ENCODE results near the gene HABP2. TPM values are rescaled to one million over a fixed set of nuclear protein-coding genes. Genes with fewer than 3 reads are reported as not detected.

The HABP2 gene
- total and polyA plus RNA-seq, 2 of the 4 experiments (the other 2 are of a cell fraction), result not detected

GRCh38 chr10:113517901-113518260 is 35.0 kb upstream of the HABP2 start:
- H3K36me3 ChIP-seq (ENCODE audit: control insufficient read depth, insufficient read depth, low read length), result no peaks in the 10 kb centered on the region
- no peaks in the 10 kb centered on the region for H4K20me1 ChIP-seq (ENCODE audit: insufficient read depth, low read length)
- H3K27me3 ChIP-seq (ENCODE audit: control insufficient read depth, insufficient read depth, low read length), result 0 out of 2 replicates have a peak, but pooled peaks cover 2% of the 10 kb centered on the region
- H2BK15ac ChIP-seq (ENCODE audit: low read depth, low read length), result no peak overlapping the region
- H3K56ac ChIP-seq (ENCODE audit: extremely low read depth, insufficient read depth, low read length), result no peak overlapping the region
- no peak overlapping the region for H3K27ac ChIP-seq (ENCODE audit: insufficient read depth, low read length)
- POLR2A ChIA-PET (ENCODE audit: unreplicated experiment), result no interaction called here
- H3K79me1 ChIP-seq (ENCODE audit: low read depth in 1 of 2, low read length in 2 of 2), result no peaks in the 10 kb centered on the region
- BruUV-seq (replicated peaks), result no TSS peak
- H2BK120ac ChIP-seq (ENCODE audit: low read depth, low read length), result no peak overlapping the region
- H4K8ac ChIP-seq (ENCODE audit: low read depth in 2 of 2, low read length in 2 of 2), result no peak overlapping the region
- H3K4me1 ChIP-seq (ENCODE audit: control insufficient read depth, insufficient read depth, low read length), result no peaks in the 10 kb centered on the region
- H4K5ac ChIP-seq (ENCODE audit: low read depth, low read length), result no peak overlapping the region
- no peak overlapping the region for H2AFZ ChIP-seq (replicated peaks; ENCODE audit: low read length, poor library complexity)
- no peak overlapping the region for H3K9ac ChIP-seq (ENCODE audit: low read depth, low read length)
- dilution Hi-C loops (cut with HindIII; ENCODE audit: low sequenced_read_pairs, unreplicated experiment), result no loop called here
- no peak overlapping the region for H2BK5ac ChIP-seq (ENCODE audit: low read depth, low read length, poor library complexity, severe bottlenecking)
- no peak for ATAC-seq (ENCODE audit: low read depth)
- no peak overlapping the region for H3K4ac ChIP-seq (ENCODE audit: low read depth, low read length)
- H3K18ac ChIP-seq (ENCODE audit: low read depth, low read length), result no peak overlapping the region
- no peak overlapping the region for H4K91ac ChIP-seq (ENCODE audit: insufficient read depth, low read depth, low read length)
- CTCF ChIA-PET, result no interaction called here
- H3K9me3 ChIP-seq (ENCODE audit: control insufficient read depth, insufficient read depth, low read length), result no peaks in the 10 kb centered on the region
- DNase-seq, result no peak
- H3K14ac ChIP-seq (replicated peaks; ENCODE audit: low read depth, low read length), result no peak overlapping the region
- H2AK5ac ChIP-seq (ENCODE audit: low read depth, low read length), result no peak overlapping the region
- intact Hi-C loops (cut with micrococcal nuclease), result no loop called here
- no peak overlapping the region for H2BK20ac ChIP-seq (ENCODE audit: low read depth, low read length)
- TF ChIP-seq RCOR1 (IDR thresholded peaks at IDR 0.05; ENCODE audit: insufficient replicate concordance, low read length) (no peak), ELK1 (IDR thresholded peaks at IDR 0.05; ENCODE audit: borderline replicate concordance, low read depth, low read length) (no peak), SMC3 (IDR thresholded peaks at IDR 0.05; ENCODE audit: low read depth, low read length) (no peak), NFE2L2 (IDR thresholded peaks at IDR 0.05; ENCODE audit: low read depth, low read length) (no peak), MAZ (IDR thresholded peaks at IDR 0.05; ENCODE audit: borderline replicate concordance, low read depth, low read length) (no peak), MAFK (IDR thresholded peaks at IDR 0.05; ENCODE audit: low read depth, low read length) (no peak), POLR2A (IDR thresholded peaks at IDR 0.05; ENCODE audit: low read depth, low read length) (no peak), RAD21 (IDR thresholded peaks at IDR 0.05; ENCODE audit: low read length) (no peak), CHD1 (IDR thresholded peaks at IDR 0.05; ENCODE audit: low read depth, low read length) (no peak), USF2 (IDR thresholded peaks at IDR 0.05; ENCODE audit: low read depth, low read length) (no peak), RFX5 (IDR thresholded peaks at IDR 0.05; ENCODE audit: low read depth, low read length) (no peak), CEBPB (IDR thresholded peaks at IDR 0.05; ENCODE audit: low read depth, low read length) (no peak), BHLHE40 (IDR thresholded peaks at IDR 0.05; ENCODE audit: low read depth, low read length) (no peak), FOS (IDR thresholded peaks at IDR 0.05; ENCODE audit: low read depth, low read length) (no peak)
- TF ChIP-seq, protein P1, sequence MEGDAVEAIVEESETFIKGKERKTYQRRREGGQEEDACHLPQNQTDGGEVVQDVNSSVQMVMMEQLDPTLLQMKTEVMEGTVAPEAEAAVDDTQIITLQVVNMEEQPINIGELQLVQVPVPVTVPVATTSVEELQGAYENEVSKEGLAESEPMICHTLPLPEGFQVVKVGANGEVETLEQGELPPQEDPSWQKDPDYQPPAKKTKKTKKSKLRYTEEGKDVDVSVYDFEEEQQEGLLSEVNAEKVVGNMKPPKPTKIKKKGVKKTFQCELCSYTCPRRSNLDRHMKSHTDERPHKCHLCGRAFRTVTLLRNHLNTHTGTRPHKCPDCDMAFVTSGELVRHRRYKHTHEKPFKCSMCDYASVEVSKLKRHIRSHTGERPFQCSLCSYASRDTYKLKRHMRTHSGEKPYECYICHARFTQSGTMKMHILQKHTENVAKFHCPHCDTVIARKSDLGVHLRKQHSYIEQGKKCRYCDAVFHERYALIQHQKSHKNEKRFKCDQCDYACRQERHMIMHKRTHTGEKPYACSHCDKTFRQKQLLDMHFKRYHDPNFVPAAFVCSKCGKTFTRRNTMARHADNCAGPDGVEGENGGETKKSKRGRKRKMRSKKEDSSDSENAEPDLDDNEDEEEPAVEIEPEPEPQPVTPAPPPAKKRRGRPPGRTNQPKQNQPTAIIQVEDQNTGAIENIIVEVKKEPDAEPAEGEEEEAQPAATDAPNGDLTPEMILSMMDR (conservative IDR thresholded peaks at IDR 0.05; ENCODE audit: low read depth, low read length), result no peak
- no peaks in the 10 kb centered on the region for H3K9me1 ChIP-seq (ENCODE audit: insufficient read depth, low read length)
- no peak overlapping the region for H3K4me3 ChIP-seq (ENCODE audit: insufficient read depth, low read depth, low read length)
- H3K23ac ChIP-seq (ENCODE audit: low read depth, low read length), result no peak overlapping the region
- in situ Hi-C loops (cut with MboI; ENCODE audit: low sequenced_read_pairs), result no loop called here
- H2AK9ac ChIP-seq (replicated peaks; ENCODE audit: low read depth, low read length, poor library complexity), result no peak overlapping the region
- WGBS, 2 experiments (ENCODE audit: extremely low coverage in 2 of 2, insufficient read length in 1 of 2), result 0% methylated on average over 1 of the region's 5 CpGs; no CpG with 5 or more reads in 1 of the 2 experiments
- H3K4me2 ChIP-seq (ENCODE audit: low read depth, low read length), result no peak overlapping the region

Data from IMR-90 (cell line).